Measurements from ENCODE around the gene FLVCR2. TPM values are rescaled to one million over a fixed set of nuclear protein-coding genes. Genes with fewer than 3 reads are reported as not detected.

The FLVCR2 gene
- total RNA-seq, 1 donor from 2014 or later, result 7.3 TPM

DNA sequence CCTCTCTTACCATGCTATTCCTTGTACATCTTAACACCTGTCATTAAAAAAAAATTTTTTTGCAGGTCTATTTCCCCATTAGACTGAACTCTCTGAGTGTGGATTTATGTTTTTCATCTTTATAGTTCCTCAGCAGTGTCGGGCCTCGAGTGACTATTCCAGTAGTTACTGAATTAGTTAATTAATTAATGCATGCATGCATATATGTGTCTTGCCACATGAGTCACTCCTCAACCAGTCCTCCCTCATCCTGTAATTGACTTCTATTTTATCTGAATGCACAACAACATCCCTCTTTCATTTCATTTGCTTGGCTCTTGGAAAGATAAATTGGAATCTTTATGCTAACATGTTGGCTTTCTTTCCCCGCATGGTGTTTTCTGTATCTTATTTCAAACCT lies 46.6 kb downstream of the FLVCR2 start:
- Histone ChIP-seq H3K9me3 (ENCODE audit: control insufficient read depth in 3 of 3, low read length in 3 of 3) (no peaks in the 10 kb centered on the region), H3K27me3 (ENCODE audit: control insufficient read depth in 3 of 3, insufficient read depth in 3 of 3, low read length in 3 of 3) (no peaks in the 10 kb centered on the region), H3K36me3 (ENCODE audit: control insufficient read depth in 3 of 3, insufficient read depth in 3 of 3, low read length in 3 of 3) (no peaks in the 10 kb centered on the region), H3K4me1 (ENCODE audit: control insufficient read depth in 3 of 3, insufficient read depth in 3 of 3, low read length in 3 of 3) (peaks cover 0 to 4% (median 3%) of the 10 kb centered on the region in 3 donors), H3K27ac (ENCODE audit: low read depth, low read length) (no peak overlapping the region), H3K4me3 (ENCODE audit: low read length in 3 of 3) (no peak overlapping the region), H3K9ac (ENCODE audit: low read depth in 1 of 3, low read length in 3 of 3) (no peak overlapping the region)

DNA sequence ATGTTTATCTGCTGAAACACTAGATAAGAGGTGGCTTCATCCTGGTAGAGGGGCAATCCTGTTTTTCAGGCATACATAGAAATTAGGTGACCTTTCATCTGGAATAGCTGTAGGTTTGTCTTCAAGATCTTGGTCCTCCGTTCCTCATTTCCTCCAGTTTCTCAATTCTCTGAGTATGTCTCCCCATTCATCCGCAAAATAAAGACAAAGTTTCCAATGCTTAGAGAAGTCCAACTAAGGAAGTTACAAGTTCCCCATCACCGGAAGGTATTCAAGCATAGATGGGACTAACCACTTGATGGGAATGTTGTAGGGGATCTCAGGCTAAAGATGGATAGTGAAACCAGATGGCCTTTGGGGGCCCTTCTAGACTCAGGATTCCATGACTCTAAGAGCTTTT lies 48.0 kb downstream of the FLVCR2 start:
- no peaks in the 10 kb centered on the region for H3K9me3 ChIP-seq (ENCODE audit: control insufficient read depth in 3 of 3, low read length in 3 of 3)
- H3K4me1 ChIP-seq (ENCODE audit: control insufficient read depth in 3 of 3, insufficient read depth in 3 of 3, low read length in 3 of 3), result no peaks in the 10 kb centered on the region
- H3K27me3 ChIP-seq (ENCODE audit: control insufficient read depth in 3 of 3, insufficient read depth in 3 of 3, low read length in 3 of 3), result no peaks in the 10 kb centered on the region
- H3K36me3 ChIP-seq (ENCODE audit: control insufficient read depth in 3 of 3, insufficient read depth in 3 of 3, low read length in 3 of 3), result no peaks in the 10 kb centered on the region
- no peak overlapping the region for H3K4me3 ChIP-seq (ENCODE audit: low read length in 3 of 3)
- no peak overlapping the region for H3K9ac ChIP-seq (ENCODE audit: low read depth in 1 of 3, low read length in 3 of 3)
- no peak overlapping the region for H3K27ac ChIP-seq (ENCODE audit: low read depth, low read length)

DNA sequence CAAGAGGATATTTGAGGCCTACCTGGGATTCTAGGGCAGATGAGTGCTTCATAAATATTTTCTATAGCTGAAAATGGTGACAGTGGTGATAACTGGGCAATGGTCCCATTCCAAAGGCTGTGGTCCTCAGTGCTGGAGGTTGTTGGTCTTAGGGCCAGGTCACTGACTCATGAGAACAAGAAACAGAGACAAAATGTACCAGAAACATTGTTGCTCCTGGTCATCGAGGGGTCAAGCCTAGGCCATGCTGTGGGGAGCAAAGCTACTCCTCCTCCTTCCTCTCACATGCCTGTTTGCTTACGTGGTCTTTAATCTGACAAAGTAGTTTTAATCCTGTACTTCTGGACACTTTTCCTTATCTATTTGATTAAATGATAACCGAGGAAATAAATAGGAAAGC lies 48.4 kb downstream of the FLVCR2 start:
- Histone ChIP-seq H3K4me1 (ENCODE audit: control insufficient read depth in 3 of 3, insufficient read depth in 3 of 3, low read length in 3 of 3) (no peaks in the 10 kb centered on the region), H3K27ac (ENCODE audit: low read depth, low read length) (no peak overlapping the region), H3K36me3 (ENCODE audit: control insufficient read depth in 3 of 3, insufficient read depth in 3 of 3, low read length in 3 of 3) (no peaks in the 10 kb centered on the region), H3K4me3 (ENCODE audit: low read length in 3 of 3) (no peak overlapping the region), H3K27me3 (ENCODE audit: control insufficient read depth in 3 of 3, insufficient read depth in 3 of 3, low read length in 3 of 3) (no peaks in the 10 kb centered on the region), H3K9me3 (ENCODE audit: control insufficient read depth in 3 of 3, low read length in 3 of 3) (no peaks in the 10 kb centered on the region), H3K9ac (ENCODE audit: low read depth in 1 of 3, low read length in 3 of 3) (no peak overlapping the region)

- Histone ChIP-seq H3K27ac (ENCODE audit: low read depth, low read length) (no peak overlapping the region), H3K27me3 (ENCODE audit: control insufficient read depth in 3 of 3, insufficient read depth in 3 of 3, low read length in 3 of 3) (no peaks in the 10 kb centered on the region), H3K36me3 (ENCODE audit: control insufficient read depth in 3 of 3, insufficient read depth in 3 of 3, low read length in 3 of 3) (no peaks in the 10 kb centered on the region), H3K9me3 (ENCODE audit: control insufficient read depth in 3 of 3, low read length in 3 of 3) (no peaks in the 10 kb centered on the region), H3K4me1 (ENCODE audit: control insufficient read depth in 3 of 3, insufficient read depth in 3 of 3, low read length in 3 of 3) (no peaks in the 10 kb centered on the region), H3K9ac (ENCODE audit: low read depth in 1 of 3, low read length in 3 of 3) (no peak overlapping the region), H3K4me3 (ENCODE audit: low read length in 3 of 3) (no peak overlapping the region)
Observed at GRCh38 chr14:75627406-75627805, 49.0 kb downstream of the FLVCR2 start.

GRCh38 chr14:75628816-75629215 lies 50.4 kb downstream of the FLVCR2 start:
- no peak overlapping the region for H3K4me3 ChIP-seq (ENCODE audit: low read length in 3 of 3)
- no peaks in the 10 kb centered on the region for H3K4me1 ChIP-seq (ENCODE audit: control insufficient read depth in 3 of 3, insufficient read depth in 3 of 3, low read length in 3 of 3)
- no peak overlapping the region for H3K27ac ChIP-seq (ENCODE audit: low read depth, low read length)
- H3K9me3 ChIP-seq (ENCODE audit: control insufficient read depth in 3 of 3, low read length in 3 of 3), result no peaks in the 10 kb centered on the region
- no peak overlapping the region for H3K9ac ChIP-seq (ENCODE audit: low read depth in 1 of 3, low read length in 3 of 3)
- H3K36me3 ChIP-seq (ENCODE audit: control insufficient read depth in 3 of 3, insufficient read depth in 3 of 3, low read length in 3 of 3), result no peaks in the 10 kb centered on the region
- H3K27me3 ChIP-seq (ENCODE audit: control insufficient read depth in 3 of 3, insufficient read depth in 3 of 3, low read length in 3 of 3), result no peaks in the 10 kb centered on the region

- H3K27me3 ChIP-seq (ENCODE audit: control insufficient read depth in 3 of 3, insufficient read depth in 3 of 3, low read length in 3 of 3), result no peaks in the 10 kb centered on the region
- no peak overlapping the region for H3K4me3 ChIP-seq (ENCODE audit: low read length in 3 of 3)
- H3K27ac ChIP-seq (ENCODE audit: low read depth, low read length), result no peak overlapping the region
- no peaks in the 10 kb centered on the region for H3K4me1 ChIP-seq (ENCODE audit: control insufficient read depth in 3 of 3, insufficient read depth in 3 of 3, low read length in 3 of 3)
- no peak overlapping the region for H3K9ac ChIP-seq (ENCODE audit: low read depth in 1 of 3, low read length in 3 of 3)
- H3K9me3 ChIP-seq (ENCODE audit: control insufficient read depth in 3 of 3, low read length in 3 of 3), result no peaks in the 10 kb centered on the region
- H3K36me3 ChIP-seq (ENCODE audit: control insufficient read depth in 3 of 3, insufficient read depth in 3 of 3, low read length in 3 of 3), result no peaks in the 10 kb centered on the region
Observed at GRCh38 chr14:75630695-75631452, 52.5 kb downstream of the FLVCR2 start.

GRCh38 chr14:75631453-75631831 lies 53.0 kb downstream of the FLVCR2 start:
- Histone ChIP-seq H3K9me3 (ENCODE audit: control insufficient read depth in 3 of 3, low read length in 3 of 3) (no peaks in the 10 kb centered on the region), H3K4me3 (ENCODE audit: low read length in 3 of 3) (no peak overlapping the region), H3K4me1 (ENCODE audit: control insufficient read depth in 3 of 3, insufficient read depth in 3 of 3, low read length in 3 of 3) (peaks cover 0 to 3% (median 0%) of the 10 kb centered on the region in 3 donors), H3K27ac (ENCODE audit: low read depth, low read length) (no peak overlapping the region), H3K9ac (ENCODE audit: low read depth in 1 of 3, low read length in 3 of 3) (no peak overlapping the region), H3K27me3 (ENCODE audit: control insufficient read depth in 3 of 3, insufficient read depth in 3 of 3, low read length in 3 of 3) (no peaks in the 10 kb centered on the region), H3K36me3 (ENCODE audit: control insufficient read depth in 3 of 3, insufficient read depth in 3 of 3, low read length in 3 of 3) (no peaks in the 10 kb centered on the region)

GRCh38 chr14:75634848-75635247 lies 56.4 kb downstream of the FLVCR2 start:
- Histone ChIP-seq H3K4me1 (ENCODE audit: control insufficient read depth in 3 of 3, insufficient read depth in 3 of 3, low read length in 3 of 3) (peaks cover 0 to 5% (median 0%) of the 10 kb centered on the region in 3 donors), H3K36me3 (ENCODE audit: control insufficient read depth in 3 of 3, insufficient read depth in 3 of 3, low read length in 3 of 3) (peaks cover 0 to 5% (median 0%) of the 10 kb centered on the region in 3 donors), H3K9me3 (ENCODE audit: control insufficient read depth in 3 of 3, low read length in 3 of 3) (no peaks in the 10 kb centered on the region), H3K27me3 (ENCODE audit: control insufficient read depth in 3 of 3, insufficient read depth in 3 of 3, low read length in 3 of 3) (no peaks in the 10 kb centered on the region), H3K4me3 (ENCODE audit: low read length in 3 of 3) (no peak overlapping the region), H3K27ac (ENCODE audit: low read depth, low read length) (no peak overlapping the region), H3K9ac (ENCODE audit: low read depth in 1 of 3, low read length in 3 of 3) (no peak overlapping the region)

- no peaks in the 10 kb centered on the region for H3K27me3 ChIP-seq (ENCODE audit: control insufficient read depth in 3 of 3, insufficient read depth in 3 of 3, low read length in 3 of 3)
- no peak overlapping the region for H3K9ac ChIP-seq (ENCODE audit: low read depth in 1 of 3, low read length in 3 of 3)
- peaks cover 0 to 5% (median 5%) of the 10 kb centered on the region in 3 donors for H3K36me3 ChIP-seq (ENCODE audit: control insufficient read depth in 3 of 3, insufficient read depth in 3 of 3, low read length in 3 of 3)
- H3K4me3 ChIP-seq (ENCODE audit: low read length in 3 of 3), result no peak overlapping the region
- H3K27ac ChIP-seq (ENCODE audit: low read depth, low read length), result no peak overlapping the region
- H3K9me3 ChIP-seq (ENCODE audit: control insufficient read depth in 3 of 3, low read length in 3 of 3), result no peaks in the 10 kb centered on the region
- H3K4me1 ChIP-seq (ENCODE audit: control insufficient read depth in 3 of 3, insufficient read depth in 3 of 3, low read length in 3 of 3), result peaks cover 0 to 5% (median 0%) of the 10 kb centered on the region in 3 donors
Observed at GRCh38 chr14:75636100-75636692, 57.8 kb downstream of the FLVCR2 start.

DNA sequence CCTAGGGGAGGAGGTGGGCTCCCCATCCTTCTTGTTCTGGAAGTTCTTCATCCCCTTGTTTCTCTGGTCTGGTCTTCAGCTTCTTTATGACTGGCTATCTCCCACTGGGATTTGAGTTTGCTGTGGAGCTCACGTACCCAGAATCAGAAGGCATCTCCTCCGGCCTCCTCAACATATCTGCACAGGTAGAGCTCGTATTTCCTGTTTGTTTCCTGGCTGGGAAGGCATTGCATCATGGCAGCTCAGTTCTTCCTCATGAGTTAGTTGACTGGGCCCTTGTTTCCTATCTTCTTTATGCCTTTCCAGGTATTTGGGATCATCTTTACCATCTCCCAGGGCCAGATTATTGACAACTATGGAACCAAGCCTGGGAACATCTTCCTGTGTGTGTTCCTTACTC lies 62.5 kb downstream of the FLVCR2 start:
- Histone ChIP-seq H3K4me3 (ENCODE audit: low read length in 3 of 3) (no peak overlapping the region), H3K9ac (ENCODE audit: low read depth in 1 of 3, low read length in 3 of 3) (no peak overlapping the region), H3K9me3 (ENCODE audit: control insufficient read depth in 3 of 3, low read length in 3 of 3) (no peaks in the 10 kb centered on the region), H3K36me3 (ENCODE audit: control insufficient read depth in 3 of 3, insufficient read depth in 3 of 3, low read length in 3 of 3) (peaks cover 2 to 11% (median 5%) of the 10 kb centered on the region in 3 donors), H3K4me1 (ENCODE audit: control insufficient read depth in 3 of 3, insufficient read depth in 3 of 3, low read length in 3 of 3) (peaks cover 0 to 23% (median 0%) of the 10 kb centered on the region in 3 donors), H3K27ac (ENCODE audit: low read depth, low read length) (no peak overlapping the region), H3K27me3 (ENCODE audit: control insufficient read depth in 3 of 3, insufficient read depth in 3 of 3, low read length in 3 of 3) (no peaks in the 10 kb centered on the region)
